NCI-H2029 treated with DMSO at 0.1 percent for 48 hours (cell line): ENCODE measurements around the gene EPHA3.

Experiments
- DNase-seq: peaks from one replicate; lab custom pipeline; 2025; lab: John Stamatoyannopoulos, UW

EPHA3 gene

DNA sequence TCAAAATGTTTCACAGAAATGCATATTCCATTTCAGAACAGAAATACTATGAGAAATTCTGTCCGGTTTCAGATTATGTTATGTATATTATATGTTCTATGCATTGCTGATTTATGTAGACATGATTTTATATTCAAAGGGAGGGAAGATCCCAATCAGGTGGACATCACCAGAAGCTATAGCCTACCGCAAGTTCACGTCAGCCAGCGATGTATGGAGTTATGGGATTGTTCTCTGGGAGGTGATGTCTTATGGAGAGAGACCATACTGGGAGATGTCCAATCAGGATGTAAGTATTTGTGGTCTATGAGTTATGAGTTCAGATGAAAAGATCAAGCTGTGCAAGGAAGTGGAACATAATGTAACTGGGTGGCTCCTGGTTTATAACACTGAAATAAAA lies 341.7 kb downstream of the EPHA3 start:
- no peak for DNase-seq

DNA sequence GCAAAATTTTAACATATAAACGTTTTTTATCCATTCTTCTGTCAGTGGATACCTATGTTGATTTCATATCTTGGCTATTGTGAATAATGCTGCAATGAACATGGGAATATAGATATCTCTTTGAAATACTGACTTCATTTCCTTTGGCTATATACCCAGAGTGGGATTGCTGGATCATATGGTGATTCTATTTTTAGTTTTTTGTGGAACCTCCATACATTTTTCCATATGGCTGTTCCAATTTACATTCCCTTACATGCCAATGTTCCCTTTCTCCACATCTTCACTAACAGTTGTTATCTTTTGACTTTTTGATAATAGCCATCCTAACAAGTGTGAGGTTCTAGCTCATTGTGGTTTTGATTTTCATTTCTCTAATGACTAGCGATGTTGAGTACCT lies 344.6 kb downstream of the EPHA3 start:
- DNase-seq: no peak

DNA sequence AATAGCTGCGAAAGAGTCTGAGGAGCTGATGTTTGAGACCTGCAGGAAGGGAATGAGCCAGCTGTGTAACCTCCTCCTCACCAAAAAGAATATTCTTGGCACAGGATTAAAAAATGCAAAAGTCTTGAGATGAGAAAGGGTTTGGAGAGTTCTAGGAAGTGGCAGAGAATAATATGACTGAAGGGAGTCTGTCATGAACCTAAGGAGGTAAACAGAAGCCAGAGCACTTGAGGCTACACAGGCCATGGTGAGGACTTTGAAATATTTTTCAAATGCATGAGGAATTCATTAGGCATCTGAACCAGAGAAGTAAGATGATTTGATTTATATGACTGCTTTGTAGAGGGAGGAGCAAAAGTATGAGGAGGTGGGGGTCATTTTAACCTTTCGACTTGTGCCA lies 347.8 kb downstream of the EPHA3 start:
- no peak for DNase-seq

DNA sequence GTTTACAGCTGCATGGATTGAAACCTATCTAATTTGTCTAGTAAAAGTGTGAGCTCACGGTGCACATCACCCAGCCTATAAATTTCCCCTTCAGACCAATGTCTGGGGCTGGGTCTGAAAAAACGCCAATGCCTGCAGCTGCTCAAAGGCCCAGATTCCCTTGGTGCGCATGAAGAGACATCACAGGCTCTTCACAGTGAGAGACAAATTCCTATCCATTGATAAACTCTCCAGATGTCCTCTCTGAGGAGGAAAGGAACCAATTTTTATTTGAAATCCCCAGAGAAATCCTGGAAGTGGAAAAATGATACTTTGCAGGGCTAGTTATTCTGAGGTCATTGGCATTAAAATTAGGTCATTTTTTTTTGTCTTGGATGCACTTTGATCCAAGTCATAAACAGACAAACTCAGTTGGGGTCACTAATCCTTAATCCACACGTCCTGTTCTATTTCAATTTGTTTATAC lies 360.5 kb downstream of the EPHA3 start:
- no peak for DNase-seq

DNA sequence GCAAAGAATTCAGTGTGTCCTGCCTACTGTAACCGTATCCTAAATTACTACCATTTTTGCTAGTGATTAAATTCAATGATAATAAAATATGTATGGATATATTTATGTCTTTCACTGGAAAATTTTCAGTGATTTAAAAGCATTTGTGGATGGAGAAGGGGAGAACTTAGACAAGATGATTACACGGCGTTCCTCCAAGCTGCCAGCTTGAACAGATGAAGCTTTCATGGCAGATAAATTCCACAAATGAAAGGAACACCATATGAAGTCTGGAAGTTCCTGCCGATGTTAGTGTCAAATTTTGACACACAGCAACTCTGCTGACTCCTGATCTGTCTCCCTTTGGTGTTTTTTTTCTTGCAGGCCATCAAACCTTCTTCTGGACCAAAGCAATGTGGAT lies 364.7 kb downstream of the EPHA3 start:
- DNase-seq: no peak

DNA sequence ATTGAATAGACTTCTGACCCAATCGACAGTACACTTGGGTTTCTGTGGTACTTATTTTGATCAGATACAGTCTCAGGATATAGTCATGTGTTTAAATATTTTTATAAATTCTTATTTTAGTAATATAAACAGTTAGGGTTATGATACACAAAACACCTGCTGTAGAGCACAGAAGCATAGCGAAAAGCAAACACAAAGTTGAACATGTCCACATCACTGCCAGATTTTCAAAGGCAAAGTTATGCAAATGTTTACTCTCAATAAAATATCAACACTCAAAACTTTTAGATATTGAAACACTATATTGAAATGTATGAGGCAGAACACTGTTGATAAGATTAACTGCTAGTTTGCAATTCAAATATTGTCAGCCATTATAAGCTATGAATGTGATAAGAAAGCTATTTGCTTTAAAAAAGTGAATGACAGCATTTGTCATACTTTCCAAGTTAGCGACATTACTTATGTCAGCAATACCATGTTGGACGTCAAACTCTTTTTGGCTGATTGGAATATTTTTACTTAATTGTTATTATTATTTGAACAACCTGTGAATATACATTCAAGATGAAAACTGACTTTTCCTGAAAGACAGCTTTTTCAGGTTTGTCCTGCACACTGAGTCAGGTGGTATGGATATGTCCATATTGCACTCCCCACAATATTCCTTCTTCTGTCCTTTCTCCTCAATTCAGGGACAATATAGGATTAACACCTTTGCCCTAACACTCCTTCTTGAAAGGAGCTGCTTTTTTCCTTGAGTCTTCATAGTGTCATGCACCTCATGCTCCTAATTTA lies 367.1 kb downstream of the EPHA3 start:
- DNase-seq: no peak

DNA sequence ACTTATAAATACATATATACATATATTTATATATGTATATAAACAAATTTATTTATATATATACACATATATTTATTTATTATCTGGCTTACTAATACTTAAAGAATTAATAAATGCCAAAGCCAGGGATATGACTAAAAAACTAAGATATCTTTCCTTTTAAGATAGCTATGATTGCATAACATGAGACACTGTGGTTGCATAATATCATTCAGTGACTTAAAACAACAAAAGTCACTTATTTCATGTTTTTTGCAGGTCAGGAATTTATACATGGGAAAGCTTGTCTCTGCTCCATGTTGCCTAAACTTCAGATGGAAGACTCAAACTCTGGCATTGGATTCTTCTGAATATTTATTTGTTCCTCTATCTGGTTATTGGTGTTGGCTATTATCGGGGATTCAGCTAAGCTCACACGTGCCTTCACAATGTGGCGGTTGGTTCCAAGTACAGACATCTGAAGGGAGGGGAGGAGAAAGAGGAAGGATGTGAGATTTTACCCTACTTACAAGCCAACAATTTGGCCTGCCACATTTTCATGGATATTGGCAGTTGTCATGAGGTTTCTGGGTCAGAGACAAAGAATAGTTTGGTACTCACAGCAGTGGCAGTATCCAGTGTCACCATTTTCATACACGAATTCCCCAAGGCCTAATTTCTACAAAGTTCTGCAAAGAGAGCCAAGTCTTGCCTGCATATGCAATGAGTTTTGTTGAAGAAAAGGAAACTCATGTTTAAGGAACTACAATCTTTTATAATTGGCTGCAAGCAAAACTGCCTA lies 381.6 kb downstream of the EPHA3 start:
- DNase-seq: no peak

DNA sequence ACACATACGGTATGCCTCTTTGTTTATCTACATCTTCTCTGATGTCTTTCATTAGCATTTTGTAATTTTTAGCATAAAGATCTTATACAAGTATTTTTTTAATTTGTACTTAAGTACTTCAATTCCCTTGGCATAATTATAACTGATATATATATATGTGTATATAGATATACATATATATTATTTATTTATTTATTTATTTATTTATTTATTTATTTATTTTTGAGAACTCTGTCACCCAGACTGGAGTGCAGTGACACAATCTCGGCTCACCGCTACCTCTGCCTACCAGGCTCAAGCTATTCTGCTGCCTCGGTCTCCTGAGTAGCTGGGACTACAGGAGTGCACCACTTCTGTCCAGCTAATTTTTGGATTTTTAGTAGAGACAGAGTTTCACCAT lies 382.7 kb downstream of the EPHA3 start:
- no peak for DNase-seq

DNA sequence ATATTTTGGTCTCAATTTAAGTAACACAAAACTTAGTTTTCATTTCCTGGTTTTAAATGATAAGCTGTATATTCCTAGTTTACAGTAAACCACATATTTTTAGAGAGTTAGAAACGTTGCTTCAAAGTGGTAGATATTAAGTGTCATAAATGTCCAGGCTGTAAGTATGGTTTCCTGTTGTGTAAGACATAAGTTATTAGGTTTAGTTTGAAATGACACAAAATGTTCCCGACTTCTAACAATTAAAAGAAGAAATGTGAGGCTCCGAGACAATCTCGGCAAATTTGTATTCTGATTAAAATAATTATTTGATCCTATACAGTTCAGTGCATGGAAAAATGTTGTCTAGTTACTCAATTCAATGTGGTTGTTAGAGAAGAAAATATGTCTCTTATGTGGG lies 387.3 kb downstream of the EPHA3 start:
- no peak for DNase-seq

DNA sequence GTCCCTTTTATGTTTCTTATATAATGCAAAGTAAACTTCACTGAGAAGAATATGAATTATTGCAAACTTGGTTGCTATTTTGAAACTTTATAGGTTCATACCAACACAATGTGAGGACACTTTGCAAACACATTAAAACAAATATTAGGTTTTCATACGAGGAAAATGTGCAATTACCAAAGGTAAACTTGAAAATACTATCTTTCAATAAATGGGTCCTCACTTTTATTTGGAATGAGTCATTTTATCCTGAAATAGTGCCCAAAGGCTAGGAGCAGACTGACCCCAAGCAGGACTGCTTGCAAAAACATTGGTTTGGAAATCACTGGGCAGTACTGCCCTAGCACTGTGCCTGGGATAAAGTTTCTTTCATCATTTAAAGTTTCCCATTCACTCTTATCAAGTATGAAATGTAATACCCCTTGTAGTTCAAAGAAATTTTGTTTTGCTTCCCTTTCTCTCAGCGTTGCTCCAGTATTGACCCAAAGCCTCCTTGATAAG lies 396.5 kb downstream of the EPHA3 start:
- no peak for DNase-seq

DNA sequence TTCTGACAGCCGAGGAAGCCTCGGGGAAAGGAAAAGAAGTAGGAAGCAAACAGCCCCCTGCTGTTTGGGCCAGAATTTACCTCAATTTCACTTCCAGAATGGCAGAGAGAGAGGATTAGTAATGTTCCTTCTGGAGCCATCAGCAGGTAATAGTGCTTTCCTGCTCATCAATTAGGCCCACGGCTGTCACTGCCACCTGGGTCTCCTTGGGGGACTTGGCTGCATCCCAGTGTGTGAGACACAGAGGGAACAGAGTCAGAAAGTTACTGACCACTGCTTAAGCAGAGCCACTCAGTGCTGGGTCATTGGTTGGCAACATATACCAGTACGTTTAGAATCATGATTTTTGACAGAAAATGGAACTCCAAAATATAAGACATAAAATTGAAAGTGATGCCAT lies 397.0 kb downstream of the EPHA3 start:
- DNase-seq: no peak

DNA sequence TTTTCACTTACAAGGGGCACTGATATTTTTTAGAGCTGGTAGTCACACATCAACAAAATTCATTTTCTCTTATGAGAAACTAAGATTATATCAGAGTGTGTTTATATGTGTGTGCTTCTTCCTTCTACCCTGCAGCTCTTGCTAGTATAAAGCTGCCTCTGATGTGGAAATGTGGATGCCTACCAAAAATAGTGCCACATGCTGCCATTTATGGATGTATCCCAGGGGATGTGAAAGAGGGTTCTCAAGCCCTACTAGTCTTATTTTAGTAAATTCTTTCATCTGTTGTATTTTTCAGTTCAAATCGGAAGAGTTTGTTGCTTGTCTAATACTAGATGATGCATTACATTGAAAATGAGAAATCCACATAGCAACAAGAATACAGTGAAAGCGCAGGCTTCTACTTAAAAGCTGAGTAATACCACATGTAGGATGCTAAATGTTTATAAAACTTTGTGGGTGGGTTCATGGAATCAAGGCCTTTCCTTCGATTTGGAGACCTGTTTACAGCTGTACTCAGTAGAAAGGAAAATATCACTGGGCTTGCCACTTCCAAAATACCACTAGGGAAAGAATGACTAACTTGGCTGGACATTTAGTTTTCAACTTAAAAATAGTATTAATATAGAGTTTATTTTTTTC lies 399.2 kb downstream of the EPHA3 start:
- DNase-seq: no peak

DNA sequence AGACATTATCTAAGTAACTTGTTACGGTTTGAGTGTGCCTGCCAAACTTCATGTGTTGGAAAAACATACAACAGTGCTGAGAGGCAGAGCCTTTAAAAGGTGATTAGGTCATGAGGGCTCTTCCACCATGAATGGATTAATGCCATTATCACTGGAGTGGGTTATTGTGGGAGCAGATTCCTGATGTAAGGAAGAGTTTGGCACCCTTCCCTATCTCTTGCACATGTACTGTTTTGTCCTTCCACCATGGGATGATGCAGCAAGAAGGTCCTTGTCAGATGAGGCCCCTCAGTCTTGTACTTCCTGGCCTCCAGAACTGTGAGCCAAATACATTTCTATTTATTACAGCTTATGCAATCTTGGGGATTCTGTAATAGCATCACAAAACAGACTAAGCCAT lies 413.9 kb downstream of the EPHA3 start:
- no peak for DNase-seq

DNA sequence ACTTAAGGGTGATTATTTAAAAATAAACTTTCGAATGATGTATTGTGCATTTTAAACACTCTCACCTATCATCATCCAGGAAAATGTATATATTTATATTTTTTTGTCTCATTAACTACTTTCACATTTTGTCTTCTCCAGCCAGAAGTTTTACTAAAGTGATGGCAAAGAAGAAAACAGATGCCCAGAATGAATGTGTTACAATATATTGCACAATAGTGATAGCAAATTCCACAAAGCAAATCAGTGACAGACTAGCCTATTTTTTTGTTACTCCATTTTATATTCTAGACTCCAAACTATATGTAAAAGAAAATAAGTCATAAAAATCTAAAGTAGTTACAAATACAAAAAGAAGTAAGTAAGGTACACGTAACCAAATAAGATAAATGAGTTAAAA lies 414.7 kb downstream of the EPHA3 start:
- DNase-seq: no peak

DNA sequence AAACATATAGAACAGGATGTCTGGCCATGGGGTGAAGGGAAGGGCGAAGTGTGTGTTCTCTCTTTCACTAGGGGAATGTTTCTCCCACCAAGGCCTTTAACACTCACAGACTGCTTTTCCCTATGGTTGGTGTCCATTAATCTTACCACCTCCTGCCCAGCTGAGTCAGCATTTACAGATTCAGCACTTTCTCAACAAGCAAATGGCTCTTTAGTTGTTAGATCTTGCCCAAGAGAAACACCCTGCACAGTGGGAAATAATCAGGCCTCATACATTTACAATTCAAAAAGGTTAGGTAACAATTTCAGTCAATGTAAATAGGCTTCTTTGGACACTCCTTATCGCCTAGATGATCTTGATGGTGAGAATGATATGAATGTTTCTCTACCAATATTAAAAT lies 418.2 kb downstream of the EPHA3 start:
- no peak for DNase-seq

DNA sequence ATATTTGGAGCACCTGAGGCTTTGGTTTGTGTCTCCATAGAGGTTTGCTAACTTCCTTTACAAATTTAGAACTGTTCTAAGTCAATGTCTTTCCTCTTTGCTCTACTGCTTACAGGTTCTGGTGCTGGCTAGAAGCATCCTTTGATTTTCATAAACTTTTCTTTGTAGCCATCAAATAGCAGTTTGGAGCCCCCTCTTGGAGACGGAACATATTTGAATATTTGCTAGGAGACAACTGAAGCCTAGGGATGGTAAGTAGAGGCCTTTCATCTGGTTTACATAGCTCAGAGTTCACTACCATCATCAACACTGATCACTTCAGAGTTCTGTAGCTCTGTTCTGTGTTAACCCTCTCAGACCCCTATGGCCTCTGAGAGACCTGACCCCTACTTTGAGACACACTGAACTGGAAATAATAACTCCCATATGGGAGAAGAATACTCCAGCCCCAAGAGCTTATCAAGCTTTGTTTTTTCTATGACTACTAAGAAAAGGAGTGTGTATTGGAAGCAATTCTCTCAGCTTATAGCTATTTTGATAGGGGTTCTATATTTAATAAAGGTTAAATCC lies 420.4 kb downstream of the EPHA3 start:
- no peak for DNase-seq
